ENCODE measurements around the gene DPYSL3.

DNA sequence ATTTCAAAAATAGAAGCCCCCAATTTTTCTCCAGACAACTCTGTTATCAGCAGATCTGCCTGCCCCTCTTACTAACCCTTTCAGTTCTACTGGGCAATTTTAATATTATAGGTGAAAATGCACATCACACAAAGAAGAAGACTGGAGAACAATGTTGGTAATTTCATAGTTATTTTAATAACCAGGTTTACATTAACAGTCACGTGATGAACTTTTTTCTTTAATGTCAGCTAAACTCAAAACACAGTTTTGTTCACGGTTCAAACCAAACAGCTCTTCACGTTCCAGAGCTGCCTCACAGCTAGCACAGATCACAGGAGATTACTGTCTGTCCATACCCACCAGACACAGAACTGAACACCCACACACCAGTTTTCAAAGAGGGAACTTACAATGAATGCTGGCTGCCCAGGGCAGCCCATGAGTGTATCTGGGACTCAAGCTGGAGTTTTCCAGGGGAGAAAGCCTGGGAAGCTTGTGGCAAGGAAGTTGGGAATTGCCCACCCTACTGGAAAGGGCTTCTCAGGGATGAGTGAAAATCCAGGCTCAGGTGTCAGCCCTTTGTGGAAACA lies 119.1 kb downstream of the DPYSL3 start:
- TF ChIP-seq CTCF (IDR thresholded peaks at IDR 0.05) (no peak), POLR2A (IDR thresholded peaks at IDR 0.05) (no peak), POLR2AphosphoS5 (IDR thresholded peaks at IDR 0.05) (no peak)

Data from gastroesophageal sphincter (tissue), 3 donors.